Neural cell (in vitro differentiated cells): Measurements from ENCODE around the gene CYB561A3. TPM values are rescaled to one million over a fixed set of nuclear protein-coding genes. Genes with fewer than 3 reads are reported as not detected.

Experiments
- H2AFZ ChIP-seq: fragments of 200-600, 300-800 bp; sonication (generic), shearing (Covaris generic); 2 replicates; pipeline ENCODE4 v1.6.0; 2014; ENCODE audit warnings: low read depth, mild to moderate bottlenecking, antibody characterized with exemption, low read length, moderate library complexity
- H3F3A ChIP-seq: fragments of 200-600 bp; shearing (Covaris generic); 2 replicates; pipeline ENCODE4 v1.6.1; 2016; ENCODE audit warnings: mild to moderate bottlenecking, moderate library complexity, mixed read lengths, antibody characterized with exemption, low read length; ENCODE audit not compliant: insufficient read depth, poor library complexity, severe bottlenecking
- H3K27ac ChIP-seq: fragments of 200-600, 300-800 bp; sonication (generic), shearing (Covaris generic); 2 replicates; pipeline ENCODE4 v1.5.1; 2014; ENCODE audit warnings: mild to moderate bottlenecking, low read length, moderate library complexity
- H3K27me3 ChIP-seq: fragments of 300-800, 200-600 bp; sonication (generic), shearing (Covaris generic); 2 replicates; pipeline ENCODE4 v1.6.0; 2014; ENCODE audit warnings: mild to moderate bottlenecking, low read depth, low read length, moderate library complexity; ENCODE audit not compliant: insufficient read depth
- H3K36me3 ChIP-seq: fragments of 300-800, 200-600 bp; sonication (generic), shearing (Covaris generic); 2 replicates; pipeline ENCODE4 v1.5.1; 2014; ENCODE audit warnings: mild to moderate bottlenecking, antibody characterized with exemption, low read length, moderate library complexity; ENCODE audit not compliant: insufficient read depth
- H3K4me2 ChIP-seq: fragments of 300-800, 200-600 bp; sonication (generic), shearing (Covaris generic); 2 replicates; pipeline ENCODE4 v1.6.0; 2014; ENCODE audit warnings: mild to moderate bottlenecking, low read length
- H3K4me3 ChIP-seq: fragments of 300-800, 200-600 bp; sonication (generic), shearing (Covaris generic); 2 replicates; pipeline ENCODE4 v1.5.1; 2014; ENCODE audit warnings: mild to moderate bottlenecking, low read length, moderate library complexity
- H3K79me2 ChIP-seq: fragments of 200-600 bp; shearing (Covaris generic); replicated peaks from 2 replicates; pipeline ENCODE4 v1.6.0; 2014; ENCODE audit warnings: mild to moderate bottlenecking, low read length, moderate library complexity; ENCODE audit not compliant: insufficient read depth
- H3K9ac ChIP-seq: fragments of 300-800, 200-600 bp; sonication (generic), shearing (Covaris generic); 2 replicates; pipeline ENCODE4 v1.6.1; 2016; ENCODE audit warnings: mild to moderate bottlenecking, low read length, mixed read lengths
- H3K9me2 ChIP-seq: fragments of 200-600 bp; shearing (Covaris generic); 2 replicates; pipeline ENCODE4 v1.6.1; 2016; ENCODE audit warnings: mild to moderate bottlenecking, low read length, mixed read lengths; ENCODE audit not compliant: insufficient read depth
- H3K9me3 ChIP-seq: fragments of 200-600, 300-800 bp; sonication (generic), shearing (Covaris generic); 2 replicates; pipeline ENCODE4 v1.6.1; 2016; ENCODE audit warnings: mild to moderate bottlenecking, mixed run types, low read length, moderate library complexity, mixed read lengths
- H4K20me1 ChIP-seq: fragments of 200-600 bp; shearing (Covaris generic); 2 replicates; pipeline ENCODE4 v1.6.1; 2016; ENCODE audit warnings: mild to moderate bottlenecking, mixed run types; ENCODE audit not compliant: insufficient read depth
- CTCF ChIP-seq: fragments of 450-650 bp; IDR thresholded peaks from 2 replicates; pipeline ENCODE4 v1.5.1; 2014; ENCODE audit warnings: antibody characterized with exemption, mild to moderate bottlenecking, moderate library complexity; ENCODE audit not compliant: poor library complexity, severe bottlenecking
- EP300 ChIP-seq: fragments of 450-650 bp; conservative IDR thresholded peaks from 2 replicates; pipeline ENCODE4 v1.6.1; 2014; ENCODE audit warnings: antibody characterized with exemption, mild to moderate bottlenecking, moderate library complexity; ENCODE audit not compliant: poor library complexity, severe bottlenecking
- EZH2 ChIP-seq: fragments of 200-600, 300-800 bp; shearing (Covaris generic), sonication (generic); IDR thresholded peaks from 2 replicates; pipeline ENCODE4 v1.6.1; 2014; ENCODE audit warnings: antibody characterized with exemption, low read length, borderline replicate concordance, mild to moderate bottlenecking; ENCODE audit not compliant: insufficient read depth, poor library complexity, severe bottlenecking
- MXI1 ChIP-seq: fragments of 450-650 bp; conservative IDR thresholded peaks from 2 replicates; pipeline ENCODE4 v1.6.1; 2014; ENCODE audit warnings: antibody characterized with exemption, mild to moderate bottlenecking; ENCODE audit not compliant: poor library complexity, severe bottlenecking
- POLR2AphosphoS5 ChIP-seq: IDR thresholded peaks from 2 replicates; pipeline ENCODE4 v1.6.1; 2012
- RAD21 ChIP-seq: fragments of 450-650 bp; conservative IDR thresholded peaks from 2 replicates; pipeline ENCODE4 v1.6.1; 2014; ENCODE audit warnings: antibody characterized with exemption, mild to moderate bottlenecking, moderate library complexity
- REST ChIP-seq: IDR thresholded peaks from 2 replicates; pipeline ENCODE4 v1.6.1; 2012; ENCODE audit warnings: borderline replicate concordance
- SMC3 ChIP-seq: fragments of 450-650 bp; conservative IDR thresholded peaks from 2 replicates; pipeline ENCODE4 v1.6.1; 2014; ENCODE audit warnings: antibody characterized with exemption, mild to moderate bottlenecking, moderate library complexity; ENCODE audit not compliant: poor library complexity
- TAF1 ChIP-seq: IDR thresholded peaks from 2 replicates; pipeline ENCODE4 v1.6.1; 2012; ENCODE audit warnings: low read depth
- polyA plus RNA-seq: library from polyadenylated mRNA; depleted of rRNA; stranded (reverse); fragments of >200 nt; gene quantifications from 2 replicates; pipeline ENCODE4 v1.2.3, GENCODE V29; 2014

Gene CYB561A3
- polyA plus RNA-seq, 1 donor from 2014 or later = 36.3 TPM

GRCh38 chr11:61358566-61358965 lies 3.1 kb downstream of the CYB561A3 start:
- H3K9me3 ChIP-seq = no peaks in the 10 kb centered on the region
- TF ChIP-seq POLR2AphosphoS5 = no peak
- no peak for TF ChIP-seq MXI1
- no peak for TF ChIP-seq CTCF
- no peak for TF ChIP-seq SMC3
- TF ChIP-seq EP300 = no peak
- TF ChIP-seq EZH2 = no peak
- no peak for TF ChIP-seq RAD21
- no peak for TF ChIP-seq REST
- TF ChIP-seq TAF1 = no peak
- no peak overlapping the region for H3K4me2 ChIP-seq
- H3F3A ChIP-seq = no peaks in the 10 kb centered on the region
- no peak overlapping the region for H3K9ac ChIP-seq
- peaks cover 21% of the 10 kb centered on the region for H3K79me2 ChIP-seq
- H3K27ac ChIP-seq = no peak overlapping the region
- H2AFZ ChIP-seq = no peak overlapping the region
- H3K9me2 ChIP-seq = no peaks in the 10 kb centered on the region
- no peak overlapping the region for H3K4me3 ChIP-seq
- no peaks in the 10 kb centered on the region for H4K20me1 ChIP-seq
- no peaks in the 10 kb centered on the region for H3K27me3 ChIP-seq
- no peaks in the 10 kb centered on the region for H3K36me3 ChIP-seq

- Histone ChIP-seq H3K27me3 (no peaks in the 10 kb centered on the region), H3K4me2 (no peak overlapping the region), H3K27ac (no peak overlapping the region), H4K20me1 (no peaks in the 10 kb centered on the region), H2AFZ (no peak overlapping the region), H3K9ac (no peak overlapping the region), H3K79me2 (peaks cover 14% of the 10 kb centered on the region), H3K9me3 (no peaks in the 10 kb centered on the region), H3K4me3 (no peak overlapping the region), H3K36me3 (no peaks in the 10 kb centered on the region), H3F3A (no peaks in the 10 kb centered on the region), H3K9me2 (no peaks in the 10 kb centered on the region)
- TF ChIP-seq REST (no peak), CTCF (no peak), SMC3 (no peak), EZH2 (no peak), TAF1 (no peak), EP300 (no peak), MXI1 (no peak), POLR2AphosphoS5 (no peak), RAD21 (no peak)
Measured at GRCh38 chr11:61357894-61358239, 3.8 kb downstream of the CYB561A3 start.
